Cardiac muscle cell (in vitro differentiated cells and primary cell): ENCODE measurements around the gene GDF7. TPM values are rescaled to one million over a fixed set of nuclear protein-coding genes. Genes with fewer than 3 reads are reported as not detected.

Source experiments
- DNase-seq, 2 donors: peaks; one replicate each; pipeline versions ENCODE4 v3.0.0 to v3.0.0-alpha.2; 2010 to 2017; ENCODE audit warnings: low read depth in 1 of 2, low spot score in 1 of 2
- H3K27ac ChIP-seq: fragments of 200-600 bp; sonication (generic); 2 replicates; pipeline ENCODE4 v1.5.1; 2016
- H3K27me3 ChIP-seq: fragments of 200-600 bp; sonication (generic); 2 replicates; pipeline ENCODE4 v1.6.0; 2016; ENCODE audit warnings: control low read depth
- H3K36me3 ChIP-seq: fragments of 200-600 bp; sonication (generic); 2 replicates; pipeline ENCODE4 v1.5.1; 2016; ENCODE audit warnings: control low read depth
- H3K4me1 ChIP-seq: fragments of 200-600 bp; sonication (generic); 2 replicates; pipeline ENCODE4 v1.8.1; 2017; ENCODE audit warnings: low read depth, mild to moderate bottlenecking, mixed run types
- H3K4me3 ChIP-seq: fragments of 200-600 bp; sonication (generic); 2 replicates; pipeline ENCODE4 v1.5.1; 2016; ENCODE audit warnings: mild to moderate bottlenecking
- H3K9me3 ChIP-seq: fragments of 200-600 bp; sonication (generic); 2 replicates; pipeline ENCODE4 v1.5.1; 2017; ENCODE audit warnings: low read depth, mild to moderate bottlenecking, control low read depth
- CTCF ChIP-seq: IDR thresholded peaks from 2 replicates; pipeline ENCODE4 v1.5.1; 2012; ENCODE audit warnings: low read depth, mild to moderate bottlenecking, low read length
- polyA plus RNA-seq: library from polyadenylated mRNA; unstranded; fragments of >200 nt; fragmentation: Nextera tagmentation; extraction: Ambion mirVana; gene quantifications from 2 replicates; pipeline ENCODE4 v1.2.1, GENCODE V29; 2016
- total RNA-seq: library from RNA; depleted of rRNA; stranded (reverse); fragments of >200 nt; gene quantifications from 2 replicates; pipeline ENCODE4 v1.2.3, GENCODE V29; 2016

GDF7 gene
- total and polyA plus RNA-seq, 2 experiments from 2014 or later = 0.09 to 0.15 TPM

GRCh38 chr2:20626392-20626697, 40.6 kb upstream of the GDF7 start:
- peaks cover 10% of the 10 kb centered on the region for H3K4me1 ChIP-seq
- H3K9me3 ChIP-seq = no peaks in the 10 kb centered on the region
- H3K36me3 ChIP-seq = no peaks in the 10 kb centered on the region
- TF ChIP-seq CTCF = no peak
- no peak for DNase-seq
- H3K27ac ChIP-seq = no peak overlapping the region
- no peak overlapping the region for H3K4me3 ChIP-seq
- H3K27me3 ChIP-seq = no peaks in the 10 kb centered on the region

GRCh38 chr2:20626698-20627513, 40.0 kb upstream of the GDF7 start:
- Histone ChIP-seq H3K4me1 (peaks cover 10% of the 10 kb centered on the region), H3K9me3 (no peaks in the 10 kb centered on the region), H3K36me3 (no peaks in the 10 kb centered on the region), H3K27ac (no peak overlapping the region), H3K4me3 (no peak overlapping the region), H3K27me3 (no peaks in the 10 kb centered on the region)
- TF ChIP-seq CTCF = no peak
- DNase-seq = no peak

GRCh38 chr2:20627712-20628380, 39.1 kb upstream of the GDF7 start:
- H3K9me3 ChIP-seq = no peaks in the 10 kb centered on the region
- no peak overlapping the region for H3K4me3 ChIP-seq
- no peak for DNase-seq
- no peaks in the 10 kb centered on the region for H3K36me3 ChIP-seq
- no peak overlapping the region for H3K27ac ChIP-seq
- no peaks in the 10 kb centered on the region for H3K27me3 ChIP-seq
- no peak for TF ChIP-seq CTCF
- H3K4me1 ChIP-seq = peaks cover 8% of the 10 kb centered on the region

GRCh38 chr2:20629181-20629580, 37.8 kb upstream of the GDF7 start:
- H3K9me3 ChIP-seq = no peaks in the 10 kb centered on the region
- no peak for DNase-seq
- no peak overlapping the region for H3K4me3 ChIP-seq
- no peaks in the 10 kb centered on the region for H3K27me3 ChIP-seq
- no peaks in the 10 kb centered on the region for H3K4me1 ChIP-seq
- no peak overlapping the region for H3K27ac ChIP-seq
- no peak for TF ChIP-seq CTCF
- H3K36me3 ChIP-seq = no peaks in the 10 kb centered on the region

- Histone ChIP-seq H3K4me1 (no peaks in the 10 kb centered on the region), H3K27ac (no peak overlapping the region), H3K9me3 (no peaks in the 10 kb centered on the region), H3K27me3 (no peaks in the 10 kb centered on the region), H3K4me3 (no peak overlapping the region), H3K36me3 (no peaks in the 10 kb centered on the region)
- no peak for DNase-seq
- no peak for TF ChIP-seq CTCF
Observed at GRCh38 chr2:20629581-20630171, 37.3 kb upstream of the GDF7 start.
